ENCODE data around the gene CREBZF. TPM values are rescaled to one million over a fixed set of nuclear protein-coding genes. Genes with fewer than 3 reads are reported as not detected.
"Not testable (repeated sequence)": the region's sequence is repeated elsewhere in the genome, so short reads cannot be mapped to it uniquely, and the experiment has no call there.

CREBZF gene
- polyA plus RNA-seq, 1 donor from 2014 or later = 264 TPM

- Histone ChIP-seq H3K4me2 (ENCODE audit: low read length) (no peak overlapping the region), H3K9ac (ENCODE audit: low read length) (no peak overlapping the region), H3K27me3 (ENCODE audit: insufficient read depth, low read depth, low read length) (no peaks in the 10 kb centered on the region), H3K36me3 (ENCODE audit: insufficient read depth, low read length) (no peaks in the 10 kb centered on the region), H3F3A (ENCODE audit: insufficient read depth, low read length, poor library complexity, severe bottlenecking) (no peaks in the 10 kb centered on the region), H4K20me1 (ENCODE audit: insufficient read depth) (no peaks in the 10 kb centered on the region), H3K4me3 (ENCODE audit: low read length) (no peak overlapping the region), H3K27ac (ENCODE audit: low read length) (no peak overlapping the region), H3K9me3 (ENCODE audit: low read length) (no peaks in the 10 kb centered on the region), H3K79me2 (replicated peaks; ENCODE audit: insufficient read depth, low read length) (no peaks in the 10 kb centered on the region), H2AFZ (ENCODE audit: low read depth, low read length) (no peak overlapping the region), H3K9me2 (ENCODE audit: insufficient read depth, low read length) (no peaks in the 10 kb centered on the region)
- no peak for TF ChIP-seq TAF1 (IDR thresholded peaks at IDR 0.05; ENCODE audit: low read depth)
- no peak for TF ChIP-seq POLR2AphosphoS5 (IDR thresholded peaks at IDR 0.05)
- TF ChIP-seq EP300 (conservative IDR thresholded peaks at IDR 0.05; ENCODE audit: poor library complexity, severe bottlenecking) = no peak
- TF ChIP-seq RAD21 (conservative IDR thresholded peaks at IDR 0.05) = no peak
- TF ChIP-seq MXI1 (conservative IDR thresholded peaks at IDR 0.05; ENCODE audit: poor library complexity, severe bottlenecking) = no peak
- TF ChIP-seq CTCF (IDR thresholded peaks at IDR 0.05; ENCODE audit: poor library complexity, severe bottlenecking) = no peak
- no peak for TF ChIP-seq EZH2 (IDR thresholded peaks at IDR 0.05; ENCODE audit: borderline replicate concordance, insufficient read depth, low read length, poor library complexity, severe bottlenecking)
- no peak for TF ChIP-seq SMC3 (conservative IDR thresholded peaks at IDR 0.05; ENCODE audit: poor library complexity)
- no peak for TF ChIP-seq REST (IDR thresholded peaks at IDR 0.05; ENCODE audit: borderline replicate concordance)
These were observed 8.5 kb upstream of the CREBZF start for GRCh38 chr11:85673393-85673792.

GRCh38 chr11:85672105-85672902, 7.4 kb upstream of the CREBZF start:
- Histone ChIP-seq H3K36me3 (ENCODE audit: insufficient read depth, low read length) (no peaks in the 10 kb centered on the region), H3K79me2 (replicated peaks; ENCODE audit: insufficient read depth, low read length) (no peaks in the 10 kb centered on the region), H3K4me2 (ENCODE audit: low read length) (no peak overlapping the region), H3K4me3 (ENCODE audit: low read length) (no peak overlapping the region), H3F3A (ENCODE audit: insufficient read depth, low read length, poor library complexity, severe bottlenecking) (no peaks in the 10 kb centered on the region), H3K27me3 (ENCODE audit: insufficient read depth, low read depth, low read length) (no peaks in the 10 kb centered on the region), H3K9ac (ENCODE audit: low read length) (no peak overlapping the region), H3K27ac (ENCODE audit: low read length) (no peak overlapping the region), H2AFZ (ENCODE audit: low read depth, low read length) (no peak overlapping the region), H4K20me1 (ENCODE audit: insufficient read depth) (no peaks in the 10 kb centered on the region), H3K9me2 (ENCODE audit: insufficient read depth, low read length) (no peaks in the 10 kb centered on the region), H3K9me3 (ENCODE audit: low read length) (no peaks in the 10 kb centered on the region)
- no peak for TF ChIP-seq TAF1 (IDR thresholded peaks at IDR 0.05; ENCODE audit: low read depth)
- TF ChIP-seq EP300 (conservative IDR thresholded peaks at IDR 0.05; ENCODE audit: poor library complexity, severe bottlenecking) = no peak
- no peak for TF ChIP-seq REST (IDR thresholded peaks at IDR 0.05; ENCODE audit: borderline replicate concordance)
- no peak for TF ChIP-seq POLR2AphosphoS5 (IDR thresholded peaks at IDR 0.05)
- TF ChIP-seq EZH2 (IDR thresholded peaks at IDR 0.05; ENCODE audit: borderline replicate concordance, insufficient read depth, low read length, poor library complexity, severe bottlenecking) = no peak
- TF ChIP-seq MXI1 (conservative IDR thresholded peaks at IDR 0.05; ENCODE audit: poor library complexity, severe bottlenecking) = no peak

GRCh38 chr11:85670949-85671663, 6.2 kb upstream of the CREBZF start:
- H4K20me1 ChIP-seq (ENCODE audit: insufficient read depth); H3K79me2 ChIP-seq (replicated peaks; ENCODE audit: insufficient read depth, low read length); H3K4me2 ChIP-seq (ENCODE audit: low read length); H3K27me3 ChIP-seq (ENCODE audit: insufficient read depth, low read depth, low read length); H3F3A ChIP-seq (ENCODE audit: insufficient read depth, low read length, poor library complexity, severe bottlenecking); H3K9me2 ChIP-seq (ENCODE audit: insufficient read depth, low read length); H3K27ac ChIP-seq (ENCODE audit: low read length); H3K4me3 ChIP-seq (ENCODE audit: low read length); H3K36me3 ChIP-seq (ENCODE audit: insufficient read depth, low read length); H2AFZ ChIP-seq (ENCODE audit: low read depth, low read length); H3K9me3 ChIP-seq (ENCODE audit: low read length); H3K9ac ChIP-seq (ENCODE audit: low read length): not testable (repeated sequence)

Data from neural cell (in vitro differentiated cells).